HepG2 (cell line): ENCODE data around the gene HAP1. TPM values are rescaled to one million over a fixed set of nuclear protein-coding genes. Genes with fewer than 3 reads are reported as not detected.

Experiments
- ATAC-seq: fragments of 200-7000 bp; cut with Tn5 transposase; 3 replicates; pipeline ENCODE4 v1.9.1; 2020; ENCODE audit warnings: mild to moderate bottlenecking, moderate library complexity
- BruUV-seq: library from RNA; stranded (reverse); fragments of 400-500 nt; replicated peaks from 2 replicates; lab custom pipeline; 2021; lab: Mats Ljungman, UMichigan
- CTCF ChIA-PET: fragments of 300-600 bp; formaldehyde crosslinking; extraction: SDS; loops from one replicate; lab custom pipeline; 2021; ENCODE audit warnings: low total read pairs, inconsistent platforms, low intra/inter-chr PET ratio; lab: Yijun Ruan, JAX
- POLR2A ChIA-PET: fragments of 350-600 bp; sonication (Branson Sonifier 250); formaldehyde crosslinking; loops from one replicate; lab custom pipeline; 2020; ENCODE audit warnings: antibody characterized with exemption, inconsistent platforms; lab: Yijun Ruan, JAX
- DNase-seq: peaks from one replicate; pipeline ENCODE4 v3.0.0-alpha.2; 2015; ENCODE audit warnings: low spot score
- FAIRE-seq: peaks from 3 replicates; lab custom pipeline; 2011; peaks lifted over from hg19 to GRCh38; lab: Jason Lieb, UNC
- H2AFZ ChIP-seq: one replicate; pipeline ENCODE4 v1.6.1; 2011; ENCODE audit warnings: low read length, inconsistent platforms
- H3K27ac ChIP-seq: fragments of 300-600 bp; 3 replicates; pipeline ENCODE4 v1.8.0; 2011; ENCODE audit warnings: mixed run types, mild to moderate bottlenecking, mixed read lengths, low read length, inconsistent platforms; ENCODE audit not compliant: insufficient read depth; ENCODE audit errors: extremely low read length
- H3K27me3 ChIP-seq, 2 experiments: fragments of 200-600 bp in 1 of 2; 2 replicates in 1 of 2; 3 replicates in 1 of 2; pipeline versions ENCODE4 v1.6.0 to v1.8.0; 2011; ENCODE audit warnings: low read length in 2 of 2, mild to moderate bottlenecking in 2 of 2, moderate library complexity in 2 of 2, inconsistent platforms in 1 of 2; ENCODE audit not compliant: insufficient read depth in 2 of 2, control insufficient read depth in 1 of 2
- H3K36me3 ChIP-seq, 2 experiments: fragments of 200-600 bp in 1 of 2; replicated peaks in 1 of 2; 2 replicates in 1 of 2; 3 replicates in 1 of 2; pipeline versions ENCODE4 v1.5.1 to v1.8.0; 2011; ENCODE audit warnings: low read length in 2 of 2, inconsistent platforms in 1 of 2; ENCODE audit not compliant: insufficient read depth in 2 of 2, control insufficient read depth in 1 of 2
- H3K4me1 ChIP-seq: 2 replicates; pipeline ENCODE4 v1.5.1; 2012; ENCODE audit warnings: low read length, inconsistent platforms; ENCODE audit not compliant: insufficient read depth
- H3K4me2 ChIP-seq: 2 replicates; pipeline ENCODE4 v1.6.0; 2011; ENCODE audit warnings: low read depth, low read length, inconsistent platforms
- H3K4me3 ChIP-seq, 3 experiments: fragments of 200-600 bp in 1 of 3; sonication (generic), shearing (Covaris generic) in 1 of 3; replicated peaks in 1 of 3; 2 replicates each; pipeline ENCODE4 v1.5.1; 2011 to 2016; ENCODE audit warnings: low read length in 3 of 3, inconsistent platforms in 2 of 3, low read depth in 2 of 3, mild to moderate bottlenecking in 2 of 3, control low read depth in 1 of 3, mixed read lengths in 1 of 3; ENCODE audit not compliant: insufficient read depth in 1 of 3
- H3K79me2 ChIP-seq: one replicate; pipeline ENCODE4 v1.6.1; 2011; ENCODE audit warnings: low read length, inconsistent platforms; ENCODE audit not compliant: insufficient read depth
- H3K9ac ChIP-seq: 2 replicates; pipeline ENCODE4 v1.6.0; 2011; ENCODE audit warnings: mild to moderate bottlenecking, low read depth, low read length, inconsistent platforms; ENCODE audit not compliant: insufficient read depth
- H3K9me3 ChIP-seq: 2 replicates; pipeline ENCODE4 v1.5.1; 2012; ENCODE audit warnings: mild to moderate bottlenecking, low read length
- H4K20me1 ChIP-seq: 2 replicates; pipeline ENCODE4 v1.6.0; 2011; ENCODE audit warnings: inconsistent platforms, mild to moderate bottlenecking, low read length, moderate library complexity; ENCODE audit not compliant: insufficient read depth
- EEA1 ChIP-seq: sonication (generic); formaldehyde crosslinking; IDR thresholded peaks from 2 replicates; pipeline ENCODE4 v1.5.1; 2020; ENCODE audit warnings: mild to moderate bottlenecking, missing genetic modification reagents, borderline replicate concordance
- GATA4 ChIP-seq: sonication (generic); IDR thresholded peaks from 2 replicates; pipeline ENCODE4 v1.6.1; 2016; ENCODE audit warnings: antibody characterized with exemption, low read depth, borderline replicate concordance
- PTBP1 ChIP-seq: fragments of 200-400 bp; formaldehyde crosslinking; IDR thresholded peaks from 2 replicates; pipeline ENCODE4 v1.6.1; 2018; ENCODE audit warnings: low read length, low read depth; ENCODE audit not compliant: poor library complexity, severe bottlenecking
- SETDB1 ChIP-seq: sonication (generic); formaldehyde crosslinking; IDR thresholded peaks from 2 replicates; pipeline ENCODE4 v1.5.1; 2020; ENCODE audit warnings: missing genetic modification reagents, mild to moderate bottlenecking, borderline replicate concordance
- ZBTB8A ChIP-seq: sonication (generic); formaldehyde crosslinking; IDR thresholded peaks from 2 replicates; pipeline ENCODE4 v1.4.0; 2020; ENCODE audit warnings: mild to moderate bottlenecking, low read depth, missing genetic modification reagents, borderline replicate concordance
- ZNF253 ChIP-seq: sonication (generic); formaldehyde crosslinking; IDR thresholded peaks from 2 replicates; pipeline ENCODE4 v1.8.0; 2022; ENCODE audit warnings: mild to moderate bottlenecking, missing genetic modification reagents, borderline replicate concordance
- ZNF333 ChIP-seq: sonication (generic); formaldehyde crosslinking; IDR thresholded peaks from 2 replicates; pipeline ENCODE4 v1.4.0; 2020; ENCODE audit warnings: mild to moderate bottlenecking, missing genetic modification reagents, borderline replicate concordance
- ZNF362 ChIP-seq: sonication (generic); formaldehyde crosslinking; IDR thresholded peaks from 2 replicates; pipeline ENCODE4 v1.4.0; 2020; ENCODE audit warnings: missing genetic modification reagents, mild to moderate bottlenecking, borderline replicate concordance
- ZNF577 ChIP-seq: sonication (generic); formaldehyde crosslinking; IDR thresholded peaks from 2 replicates; pipeline ENCODE4 v1.4.0; 2020; ENCODE audit warnings: mild to moderate bottlenecking, low read depth, missing genetic modification reagents, borderline replicate concordance
- ZSCAN21 ChIP-seq: sonication (generic); formaldehyde crosslinking; IDR thresholded peaks from 2 replicates; pipeline ENCODE4 v1.8.0; 2022; ENCODE audit warnings: mild to moderate bottlenecking, missing genetic modification reagents, moderate library complexity, borderline replicate concordance
- WGBS: methylation state at CpG from one replicate; pipeline ENCODE4 v1.1.6; 2017; ENCODE audit warnings: low lambda C conversion rate; 5-methylcytosine and 5-hydroxymethylcytosine counted together
- in situ Hi-C: cut with HindIII; loops from 2 replicates; pipeline ENCODE4 v1.10.0; 2017; ENCODE audit warnings: low pct_unique_long_range_greater_than_20kb; ENCODE audit not compliant: extremely low pct_ligation_motif_present
- intact Hi-C: fragments of 100-400 bp; cut with micrococcal nuclease; formaldehyde crosslinking; loops from one replicate; pipeline ENCODE4 v1.10.0; 2022; ENCODE audit not compliant: unreplicated experiment
- polyA plus RNA-seq, 8 experiments: library from polyadenylated mRNA; depleted of rRNA in 3 of 8; stranded (reverse) in 7 of 8; unstranded in 1 of 8; fragments of >200 nt; fragmentation: Illumina TruSeq in 4 of 8; extraction: Trizol in 4 of 8; gene quantifications; 2 replicates each; pipeline versions ENCODE4 v1.2.1 to v1.2.3, GENCODE V29; 2011 to 2016; ENCODE audit warnings: low read depth in 4 of 8, missing spikeins in 1 of 8, mixed read lengths in 1 of 8; ENCODE audit not compliant: insufficient read depth in 1 of 8
- total RNA-seq, 5 experiments: library from RNA; depleted of rRNA; stranded (reverse); fragments of >200 nt; fragmentation: Illumina TruSeq; extraction: Trizol; gene quantifications; 2 replicates each; pipeline ENCODE4 v1.2.3, GENCODE V29; 2016; ENCODE audit warnings: low read depth in 1 of 5

HAP1 gene
- total and polyA plus RNA-seq, 2 of the 13 experiments (the other 11 are each of a cell fraction or from before 2014, with no cell fraction given), result 0.07 TPM

GRCh38 chr17:41741709-41742108 lies 7.3 kb upstream of the HAP1 start:
- BruUV-seq, result no TSS peak
- H3K36me3 ChIP-seq, result no peaks in the 10 kb centered on the region
- H3K4me2 ChIP-seq, result no peak overlapping the region
- no peaks in the 10 kb centered on the region for H3K9me3 ChIP-seq
- CTCF ChIA-PET, result no interaction called here
- H3K4me3 ChIP-seq, result no peak overlapping the region
- peaks cover 25% of the 10 kb centered on the region for H3K4me1 ChIP-seq
- no peak overlapping the region for H3K27ac ChIP-seq
- H3K27me3 ChIP-seq, result peaks cover 4 to 32% of the 10 kb centered on the region in 2 experiments
- no peak overlapping the region for H3K9ac ChIP-seq
- in situ Hi-C loops, result no loop called here
- ATAC-seq, result no peak
- TF ChIP-seq SETDB1 (CRISPR knock-in tag), result no peak
- no peak for TF ChIP-seq ZSCAN21
- TF ChIP-seq ZNF577 (CRISPR knock-in tag), result no peak
- TF ChIP-seq GATA4, result no peak
- no peak for TF ChIP-seq EEA1
- TF ChIP-seq ZNF333, result no peak
- TF ChIP-seq PTBP1, result no peak
- no peak for TF ChIP-seq ZNF253 (CRISPR knock-in tag)
- no peak for TF ChIP-seq ZBTB8A (CRISPR knock-in tag)
- TF ChIP-seq ZNF362 (CRISPR knock-in tag), result no peak
- DNase-seq, result no peak
- POLR2A ChIA-PET, result interaction anchor here (1.4 to 1.5 kb wide), 2 partner anchors 31 to 53 kb away, joined by 3 read pairs; no protein-coding TSS in a partner anchor
- H4K20me1 ChIP-seq, result no peaks in the 10 kb centered on the region
- FAIRE-seq, result no peak
- H2AFZ ChIP-seq, result no peak overlapping the region
- intact Hi-C loops, result no loop called here
- H3K79me2 ChIP-seq, result no peaks in the 10 kb centered on the region
- WGBS, result 47% methylated on average over 9 of the region's 9 CpGs
